Activated naive CD8-positive, alpha-beta T cell treated with anti-CD3 and anti-CD28 coated beads, Interleukin-2, amount 10 ng/mL, durations not matched to agents 7 days and 5 days (primary cell): ENCODE data around the gene TTC32. TPM values are rescaled to one million over a fixed set of nuclear protein-coding genes. Genes with fewer than 3 reads are reported as not detected.

Source experiments
- ATAC-seq: fragments of 150-1000 bp; cut with Tn5 transposase; one replicate; pipeline ENCODE4 v1.10.0; 2021; ENCODE audit warnings: low read depth, moderate library complexity
- POLR2A ChIA-PET: fragments of 350-600 bp; sonication (Branson Sonifier 250); formaldehyde crosslinking; loops from one replicate; lab custom pipeline; 2021; ENCODE audit warnings: antibody characterized with exemption; lab: Charles Lee
- DNase-seq: peaks from one replicate; pipeline ENCODE4 v3.0.0; 2021
- H3K27ac Mint-ChIP-seq: one replicate; pipeline ENCODE4 v1.8.0; 2022; ENCODE audit warnings: mild to moderate bottlenecking, mixed read lengths
- H3K27me3 Mint-ChIP-seq: one replicate; pipeline ENCODE4 v1.8.0; 2022; ENCODE audit warnings: mild to moderate bottlenecking, moderate library complexity, mixed read lengths
- H3K36me3 Mint-ChIP-seq: one replicate; pipeline ENCODE4 v1.8.0; 2021; ENCODE audit warnings: mild to moderate bottlenecking, mixed read lengths
- H3K4me1 Mint-ChIP-seq: one replicate; pipeline ENCODE4 v1.8.0; 2021; ENCODE audit warnings: mixed read lengths
- H3K4me3 Mint-ChIP-seq: one replicate; pipeline ENCODE4 v1.8.0; 2022; ENCODE audit warnings: mild to moderate bottlenecking, moderate library complexity, mixed read lengths
- H3K9me3 Mint-ChIP-seq: one replicate; pipeline ENCODE4 v1.8.0; 2021; ENCODE audit warnings: mixed read lengths
- total RNA-seq, 2 experiments: library from RNA; stranded (reverse); gene quantifications; one replicate each; pipeline ENCODE4 v1.2.3, GENCODE V29; 2021

Gene TTC32
- total RNA-seq, 2 experiments from 2014 or later: 41.2 to 43.5 TPM

DNA sequence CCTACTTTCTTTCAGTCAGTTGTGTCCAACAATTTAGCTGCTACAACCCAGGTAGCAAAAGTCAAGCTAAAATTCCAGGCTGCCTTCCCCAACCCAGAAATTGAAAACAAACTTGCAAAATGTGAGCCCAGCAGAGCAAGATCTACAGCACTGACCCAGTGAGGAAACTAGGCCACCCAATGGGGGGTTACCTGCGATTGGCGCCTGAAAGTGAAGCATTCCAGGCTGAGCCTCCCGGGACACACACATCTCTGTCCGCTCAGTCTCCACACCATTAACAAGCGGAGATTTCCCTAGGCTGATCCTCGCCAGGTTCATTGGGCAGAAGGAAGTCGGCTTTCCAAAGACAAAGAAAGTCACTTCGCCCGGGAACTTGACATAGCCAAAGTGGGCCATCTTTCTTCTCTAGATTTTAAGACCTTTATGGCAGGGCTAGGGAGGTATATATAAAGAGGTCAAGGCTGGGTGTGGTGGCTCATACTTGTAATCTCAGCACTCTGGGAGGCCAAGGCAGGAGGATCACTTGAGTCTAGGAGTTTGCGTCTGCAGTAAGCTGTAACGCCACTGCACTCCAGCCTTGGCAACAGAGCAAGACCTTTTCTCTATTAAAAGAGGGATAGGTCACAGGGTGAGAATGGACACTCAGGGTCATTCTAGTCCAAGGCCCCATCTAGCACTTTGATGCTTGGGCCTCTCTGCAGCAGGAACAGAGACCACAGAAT is 53.6 kb downstream of the TTC32 start:
- H3K4me3 Mint-ChIP-seq: no peak overlapping the region
- H3K27ac Mint-ChIP-seq: no peak overlapping the region
- POLR2A ChIA-PET: no interaction called here
- no peaks in the 10 kb centered on the region for H3K36me3 Mint-ChIP-seq
- H3K9me3 Mint-ChIP-seq: peaks cover 3% of the 10 kb centered on the region
- H3K4me1 Mint-ChIP-seq: no peaks in the 10 kb centered on the region
- no peak for ATAC-seq
- H3K27me3 Mint-ChIP-seq: peaks cover 6% of the 10 kb centered on the region
- no peak for DNase-seq

- no peak for ATAC-seq
- Mint-ChIP-seq H3K27ac (no peak overlapping the region), H3K4me3 (no peak overlapping the region), H3K4me1 (no peaks in the 10 kb centered on the region), H3K36me3 (no peaks in the 10 kb centered on the region), H3K9me3 (peaks cover 3% of the 10 kb centered on the region), H3K27me3 (peaks cover 6% of the 10 kb centered on the region)
- no peak for DNase-seq
- POLR2A ChIA-PET: no interaction called here
Observed at GRCh38 chr2:19847486-19847885, 54.3 kb downstream of the TTC32 start.

Other genes starting within 250 kb of the TTC32 start
- gene WDR35, start 88.1 kb upstream of the TTC32 start, total RNA-seq: 1 to 10 TPM; 4.1 to 4.7 TPM
- gene MATN3, start 110.7 kb upstream of the TTC32 start, total RNA-seq: not detected
- gene LAPTM4A, start 149.6 kb upstream of the TTC32 start, total RNA-seq: 10 to 100 TPM; 27.2 to 31.8 TPM